Effector memory CD4-positive, alpha-beta T cell (primary cell): Measurements from ENCODE around the gene RIPK3.
"Not testable (repeated sequence)": the region's sequence is repeated elsewhere in the genome, so short reads cannot be mapped to it uniquely, and the experiment has no call there.

Experiments
- DNase-seq, 3 donors: peaks; one replicate each; pipeline ENCODE4 v3.0.0-alpha.2; 2020
- H3K27ac ChIP-seq: 2 replicates; pipeline ENCODE4 v1.7.0; 2013; ENCODE audit warnings: mild to moderate bottlenecking, low read length, moderate library complexity; ENCODE audit not compliant: insufficient read depth, poor library complexity, severe bottlenecking
- H3K27me3 ChIP-seq: replicated peaks from 2 replicates; pipeline ENCODE4 v1.7.0; 2013; ENCODE audit warnings: mild to moderate bottlenecking, low read length; ENCODE audit not compliant: insufficient read depth, control insufficient read depth, poor library complexity, severe bottlenecking
- H3K36me3 ChIP-seq: 2 replicates; pipeline ENCODE4 v1.7.0; 2013; ENCODE audit warnings: mild to moderate bottlenecking, low read length, moderate library complexity; ENCODE audit not compliant: control insufficient read depth, insufficient read depth
- H3K4me1 ChIP-seq: 2 replicates; pipeline ENCODE4 v1.7.0; 2013; ENCODE audit warnings: low read length, mild to moderate bottlenecking; ENCODE audit not compliant: control insufficient read depth, insufficient read depth, poor library complexity, severe bottlenecking
- H3K4me3 ChIP-seq: 2 replicates; pipeline ENCODE4 v1.7.0; 2013; ENCODE audit warnings: low read length, low read depth, mild to moderate bottlenecking; ENCODE audit not compliant: insufficient read depth, poor library complexity, severe bottlenecking
- H3K9me3 ChIP-seq: 2 replicates; pipeline ENCODE4 v1.7.0; 2013; ENCODE audit warnings: mild to moderate bottlenecking, low read length, moderate library complexity; ENCODE audit not compliant: control insufficient read depth

RIPK3 gene

GRCh38 chr14:24334431-24335291 is 5.1 kb downstream of the RIPK3 start, which contains the start of gene ADCY4:
Gene ADCY4 (minus strand): TSS chr14:24335071. CDS start chr14:24334652, 419 bp downstream.
- Histone ChIP-seq H3K27me3 (peaks cover 8% of the 10 kb centered on the region), H3K4me1 (peaks cover 42% of the 10 kb centered on the region), H3K4me3 (peak within 1 kb of the TSS; percentile 10), H3K36me3 (peaks cover 11% of the 10 kb centered on the region), H3K9me3 (no peaks in the 10 kb centered on the region), H3K27ac (no peak within 1 kb of the TSS)
- no peak for DNase-seq

GRCh38 chr14:24332268-24332993 is 7.4 kb downstream of the RIPK3 start:
- H3K4me3 ChIP-seq: peak overlapping the region; percentile 43
- no peaks in the 10 kb centered on the region for H3K9me3 ChIP-seq
- H3K4me1 ChIP-seq: peaks cover 44% of the 10 kb centered on the region
- H3K27me3 ChIP-seq: peaks cover 8% of the 10 kb centered on the region
- no peak overlapping the region for H3K27ac ChIP-seq
- DNase-seq: peak; percentile 76 to 80 (median 77)
- H3K36me3 ChIP-seq: peaks cover 3% of the 10 kb centered on the region

GRCh38 chr14:24331731-24332267 is 8.0 kb downstream of the RIPK3 start:
- Histone ChIP-seq H3K27ac (no peak overlapping the region), H3K4me3 (no peak overlapping the region), H3K9me3 (no peaks in the 10 kb centered on the region), H3K27me3 (peaks cover 8% of the 10 kb centered on the region), H3K4me1 (peaks cover 48% of the 10 kb centered on the region), H3K36me3 (no peaks in the 10 kb centered on the region)
- no peak for DNase-seq

- no peak for DNase-seq
- Histone ChIP-seq H3K27ac (no peak overlapping the region), H3K9me3 (no peaks in the 10 kb centered on the region), H3K4me1 (peaks cover 48% of the 10 kb centered on the region), H3K27me3 (peaks cover 8% of the 10 kb centered on the region), H3K4me3 (no peak overlapping the region), H3K36me3 (no peaks in the 10 kb centered on the region)
These were observed 8.7 kb downstream of the RIPK3 start for GRCh38 chr14:24330973-24331674.

GRCh38 chr14:24329736-24330135 is 10.1 kb downstream of the RIPK3 start:
- DNase-seq: peak; percentile 55 to 74 (median 59)
- peaks cover 3% of the 10 kb centered on the region for H3K27me3 ChIP-seq
- H3K4me3 ChIP-seq: no peak overlapping the region
- H3K4me1 ChIP-seq: peaks cover 44% of the 10 kb centered on the region
- H3K27ac ChIP-seq: no peak overlapping the region
- no peaks in the 10 kb centered on the region for H3K9me3 ChIP-seq
- H3K36me3 ChIP-seq: no peaks in the 10 kb centered on the region

- no peak for DNase-seq
- Histone ChIP-seq H3K27me3 (no peaks in the 10 kb centered on the region), H3K9me3 (no peaks in the 10 kb centered on the region), H3K4me1 (peaks cover 38% of the 10 kb centered on the region), H3K36me3 (no peaks in the 10 kb centered on the region), H3K27ac (no peak overlapping the region), H3K4me3 (no peak overlapping the region)
These were observed 10.6 kb downstream of the RIPK3 start for GRCh38 chr14:24329073-24329663.

- H3K27me3 ChIP-seq, H3K27ac ChIP-seq, H3K9me3 ChIP-seq, H3K4me3 ChIP-seq, H3K36me3 ChIP-seq, DNase-seq: not testable (repeated sequence)
- H3K4me1 ChIP-seq: peaks cover 29% of the 10 kb centered on the region
These were observed 11.9 kb downstream of the RIPK3 start for GRCh38 chr14:24327914-24328313.

GRCh38 chr14:24327303-24327702 is 12.5 kb downstream of the RIPK3 start:
- no peaks in the 10 kb centered on the region for H3K36me3 ChIP-seq
- no peaks in the 10 kb centered on the region for H3K27me3 ChIP-seq
- H3K27ac ChIP-seq: no peak overlapping the region
- H3K9me3 ChIP-seq: no peaks in the 10 kb centered on the region
- peaks cover 23% of the 10 kb centered on the region for H3K4me1 ChIP-seq
- DNase-seq: no peak
- no peak overlapping the region for H3K4me3 ChIP-seq

- Histone ChIP-seq H3K4me3 (no peak overlapping the region), H3K27ac (no peak overlapping the region), H3K9me3 (no peaks in the 10 kb centered on the region), H3K4me1 (peaks cover 15% of the 10 kb centered on the region), H3K36me3 (no peaks in the 10 kb centered on the region), H3K27me3 (no peaks in the 10 kb centered on the region)
- no peak for DNase-seq
These were observed 13.8 kb downstream of the RIPK3 start for GRCh38 chr14:24325963-24326362.
